HK-2 (cell line): ENCODE data around the gene AMZ1.
"Not testable (repeated sequence)": the region's sequence is repeated elsewhere in the genome, so short reads cannot be mapped to it uniquely, and the experiment has no call there.

ENCODE experiments used
- DNase-seq: peaks from one replicate; pipeline ENCODE4 v3.0.0-alpha.2; 2018; ENCODE audit not compliant: unreplicated experiment

Gene AMZ1

GRCh38 chr7:2727206-2727605 lies 39.2 kb downstream of the AMZ1 start:
- DNase-seq: not testable (repeated sequence)

GRCh38 chr7:2728316-2729030 lies 40.5 kb downstream of the AMZ1 start:
- DNase-seq: no peak

- no peak for DNase-seq
Measured at GRCh38 chr7:2729031-2729892, 41.3 kb downstream of the AMZ1 start.

GRCh38 chr7:2729893-2730716 lies 42.1 kb downstream of the AMZ1 start:
- no peak for DNase-seq

GRCh38 chr7:2730846-2731770 lies 43.1 kb downstream of the AMZ1 start:
- no peak for DNase-seq

- DNase-seq: no peak
Measured at GRCh38 chr7:2732388-2732787, 44.4 kb downstream of the AMZ1 start.

GRCh38 chr7:2732959-2733584 lies 45.1 kb downstream of the AMZ1 start:
- DNase-seq: no peak

- DNase-seq: no peak
Measured at GRCh38 chr7:2734084-2734686, 46.2 kb downstream of the AMZ1 start.

- no peak for DNase-seq
Measured at GRCh38 chr7:2734751-2735571, 47.0 kb downstream of the AMZ1 start.

GRCh38 chr7:2735744-2736143 lies 47.7 kb downstream of the AMZ1 start:
- no peak for DNase-seq

GRCh38 chr7:2736411-2736914 lies 48.5 kb downstream of the AMZ1 start:
- DNase-seq: no peak

- DNase-seq: not testable (repeated sequence)
Measured at GRCh38 chr7:2737005-2737743, 49.2 kb downstream of the AMZ1 start.

- DNase-seq: no peak
Measured at GRCh38 chr7:2737771-2738540, 50.0 kb downstream of the AMZ1 start.

- DNase-seq: no peak
Measured at GRCh38 chr7:2738766-2739549, 51.0 kb downstream of the AMZ1 start.

- DNase-seq: not testable (repeated sequence)
Measured at GRCh38 chr7:2743523-2744185, 55.7 kb downstream of the AMZ1 start.

- not testable (repeated sequence) for DNase-seq
Measured at GRCh38 chr7:2748684-2749083, 60.7 kb downstream of the AMZ1 start.
